GM21367 (cell line): Measurements from ENCODE around the gene TRIM64C.
"Not testable (repeated sequence)": the region's sequence is repeated elsewhere in the genome, so short reads cannot be mapped to it uniquely, and the experiment has no call there.

Experiments used
- ATAC-seq: cut with Tn5 transposase; IDR thresholded peaks from one replicate; pipeline ENCODE4 v1.9.1; 2021; ENCODE audit not compliant: unreplicated experiment

The TRIM64C gene

GRCh38 chr11:49059012-49059411 is at the start of gene TRIM64C:
TRIM64C (minus strand) TSS chr11:49059112; CDS start chr11:49059112, 0 bp downstream.
- ATAC-seq = not testable (repeated sequence)

DNA sequence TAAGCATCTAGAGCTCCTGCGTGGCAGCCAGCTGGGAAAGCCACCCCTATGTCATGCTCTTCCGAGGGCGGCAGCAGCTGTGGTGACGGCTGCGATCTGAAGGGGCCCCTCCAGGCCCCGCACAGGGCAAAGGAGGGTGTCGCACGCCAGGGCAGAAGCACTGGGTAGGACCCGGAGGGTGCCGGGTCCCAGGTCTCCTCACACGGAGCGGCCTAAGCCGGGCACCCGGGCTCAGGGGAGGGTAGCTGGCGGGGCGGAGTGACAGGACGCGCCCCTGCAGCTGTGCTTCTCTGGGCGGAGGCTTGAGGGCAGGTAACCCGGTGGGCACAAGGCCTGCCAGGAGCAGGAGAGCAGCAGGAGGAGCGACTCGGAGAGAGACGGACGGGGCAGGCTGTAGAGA is 43.4 kb upstream of the TRIM64C start:
- not testable (repeated sequence) for ATAC-seq

DNA sequence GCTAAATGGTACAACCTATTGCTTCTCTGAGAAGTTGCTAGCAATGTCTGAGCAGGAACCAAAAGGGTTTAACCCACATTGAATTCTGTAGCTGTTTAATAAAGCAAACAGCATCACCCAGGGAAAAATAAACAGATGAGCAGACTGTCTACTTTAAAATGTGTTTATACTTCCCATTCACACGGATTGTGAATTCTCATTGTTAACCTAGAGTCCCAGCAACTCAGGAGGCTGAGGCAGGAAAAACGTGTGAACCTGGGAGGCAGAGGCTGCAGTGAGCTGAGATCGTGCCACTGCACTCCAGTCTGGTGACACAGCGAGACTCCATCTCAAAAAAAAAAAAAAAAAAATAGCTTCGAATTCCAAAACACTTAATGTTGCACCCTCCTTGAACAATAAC is 11.0 kb upstream of the TRIM64C start:
- ATAC-seq = not testable (repeated sequence)

GRCh38 chr11:49049821-49050220 is 9.1 kb downstream of the TRIM64C start:
- not testable (repeated sequence) for ATAC-seq

DNA sequence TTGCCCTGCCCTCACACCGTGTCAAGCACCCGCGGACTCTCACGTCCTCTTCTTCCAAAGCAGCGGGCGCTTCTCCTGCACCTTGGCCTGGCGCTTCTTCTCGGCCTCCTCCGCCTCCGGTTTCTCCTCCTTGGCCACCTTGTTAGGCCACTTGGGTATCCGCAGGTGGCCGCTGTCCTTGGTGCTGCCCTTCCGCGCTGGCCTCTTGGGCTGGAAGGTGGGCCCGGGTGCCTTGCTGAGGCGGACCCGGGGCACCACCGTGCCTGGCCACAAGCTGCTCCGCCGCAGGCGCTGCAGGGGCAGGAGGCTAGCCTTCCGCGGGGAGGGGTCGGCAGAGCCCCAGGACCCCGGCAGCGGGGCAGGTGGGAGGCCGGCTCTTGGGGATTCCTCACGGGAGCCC is 10.7 kb downstream of the TRIM64C start:
- ATAC-seq = not testable (repeated sequence)

GRCh38 chr11:49028523-49028922 is 30.4 kb downstream of the TRIM64C start, which contains the start of gene TRIM49B:
TRIM49B (plus strand) TSS chr11:49028823; CDS start chr11:49031600, 2,777 bp downstream.
- not testable (repeated sequence) for ATAC-seq
